NCI-H82 treated with DMSO at 0.1 percent for 48 hours (cell line): ENCODE data around the gene SNAPC3.

Experiments used
- DNase-seq: peaks from one replicate; lab custom pipeline; 2025; ENCODE audit not compliant: unreplicated experiment; lab: John Stamatoyannopoulos, UW

The SNAPC3 gene

DNA sequence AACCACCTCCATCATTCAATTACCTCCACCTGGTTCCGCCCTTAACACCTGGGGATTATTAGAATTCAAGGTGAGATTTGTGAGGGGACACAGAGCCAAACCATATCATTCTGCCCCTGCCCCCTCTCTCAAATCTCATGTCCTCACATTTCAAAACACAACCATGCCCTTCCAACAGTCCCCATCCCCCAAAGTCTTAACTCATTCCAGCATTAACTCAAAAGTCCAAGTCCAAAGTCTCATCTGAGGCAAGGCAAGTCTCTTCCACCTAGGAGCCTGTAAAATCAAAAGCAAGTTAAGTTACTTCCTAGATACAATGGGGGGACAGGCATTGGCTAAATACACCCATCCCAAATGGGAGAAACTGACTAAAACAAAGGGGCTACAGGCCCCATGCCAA, 69.3 kb downstream of the SNAPC3 start:
- no peak for DNase-seq

DNA sequence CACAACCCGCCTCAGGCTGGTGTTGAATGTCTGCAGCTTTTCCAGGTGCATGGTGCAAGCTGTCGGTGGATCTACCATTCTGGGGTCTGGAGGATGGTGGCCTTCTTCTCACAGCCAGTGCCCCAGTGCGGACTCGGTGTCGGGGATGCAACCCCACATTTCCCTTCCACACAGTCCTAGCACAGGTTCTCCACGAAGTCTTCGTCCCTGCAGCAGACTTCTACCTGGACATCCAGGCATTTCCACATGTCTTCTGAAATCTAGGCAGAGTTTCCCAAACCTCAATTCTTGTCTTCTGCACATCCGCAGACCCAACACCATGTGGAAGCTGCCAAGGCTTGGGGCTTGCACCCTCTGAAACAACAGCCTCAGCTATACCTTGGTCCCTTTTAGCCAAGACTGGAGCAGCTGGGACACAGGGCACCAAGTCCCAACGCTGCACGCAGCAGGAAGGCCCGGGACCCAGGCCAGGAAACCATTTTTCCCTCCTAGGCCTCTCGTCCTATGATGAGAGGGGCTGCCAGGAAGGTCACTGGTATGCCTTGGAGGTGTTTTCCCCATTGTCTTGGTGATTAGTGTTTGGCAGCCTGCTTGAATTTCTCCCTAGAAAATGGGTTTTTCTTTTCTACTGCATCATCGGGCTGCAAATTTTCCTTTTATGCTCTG, 69.9 kb downstream of the SNAPC3 start:
- DNase-seq, result no peak

DNA sequence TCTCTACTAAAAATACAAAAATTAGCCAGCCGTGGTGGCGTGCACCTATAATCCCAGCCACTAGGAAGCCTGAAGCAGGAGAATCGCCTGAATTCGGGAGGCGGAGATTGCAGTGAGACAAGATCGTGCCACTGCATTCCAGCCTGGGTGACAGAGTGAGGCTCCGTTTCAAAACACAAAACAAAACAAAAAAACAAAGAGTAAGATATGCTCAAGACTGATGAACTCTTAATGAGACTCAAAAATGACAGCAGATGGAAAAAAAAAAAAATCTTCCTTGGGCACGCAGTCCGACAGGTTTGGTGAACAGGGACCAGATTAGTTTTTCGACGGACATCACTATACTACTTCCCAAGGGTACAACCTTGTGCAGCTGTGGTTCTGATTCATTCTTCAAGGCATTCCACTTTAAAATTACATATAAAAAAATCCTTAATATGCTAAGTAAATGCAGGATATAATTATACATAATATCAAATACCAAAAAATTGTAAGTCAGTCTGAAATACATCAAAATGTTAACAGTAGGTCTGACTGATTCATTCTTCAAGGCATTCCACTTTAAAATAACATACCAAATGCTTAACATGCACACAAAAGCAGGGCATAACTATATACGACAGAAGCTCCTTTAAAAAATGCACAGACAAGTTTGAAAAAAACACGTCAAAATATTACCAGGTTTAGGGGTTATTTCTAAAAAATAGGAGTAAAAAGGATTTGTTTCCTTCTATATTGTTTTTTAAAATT, 75.7 kb downstream of the SNAPC3 start:
- DNase-seq, result no peak

DNA sequence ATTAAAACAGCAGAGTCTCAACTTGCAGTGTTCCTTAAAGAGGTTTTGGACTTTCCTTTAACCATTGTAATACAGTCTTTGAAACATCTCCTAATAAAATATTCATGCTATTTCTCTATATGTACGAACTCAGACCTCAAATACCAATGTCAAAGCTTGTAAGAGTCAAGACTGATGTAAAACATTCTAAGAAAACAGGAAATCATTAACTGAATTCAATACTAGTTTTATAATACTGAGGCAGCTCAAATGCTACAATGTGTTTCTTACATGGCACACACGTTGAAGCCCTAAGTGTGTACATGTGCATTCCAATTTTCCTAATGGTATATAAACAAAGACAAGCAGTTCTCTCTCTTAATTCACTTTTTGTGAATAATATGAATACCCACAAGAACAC, 76.5 kb downstream of the SNAPC3 start:
- DNase-seq, result no peak

DNA sequence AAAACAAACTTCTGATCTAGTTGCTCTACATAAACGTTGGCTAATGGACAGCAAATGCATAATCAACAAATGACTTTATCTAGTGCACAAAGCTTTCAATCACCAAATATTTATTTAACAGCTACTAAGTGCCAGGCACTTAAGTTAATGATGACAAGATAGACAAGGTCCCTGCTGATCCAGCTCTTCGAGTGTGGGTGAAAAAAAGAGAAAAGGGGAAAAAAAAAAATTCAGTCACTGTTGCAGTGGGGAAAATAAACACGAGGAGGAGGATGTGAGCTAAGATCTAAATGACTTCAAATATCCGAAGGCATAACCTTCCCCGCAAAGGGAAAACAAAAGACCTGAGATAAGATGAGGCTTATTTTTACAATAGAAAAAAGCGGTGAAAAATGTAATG, 78.5 kb downstream of the SNAPC3 start:
- DNase-seq, result no peak

DNA sequence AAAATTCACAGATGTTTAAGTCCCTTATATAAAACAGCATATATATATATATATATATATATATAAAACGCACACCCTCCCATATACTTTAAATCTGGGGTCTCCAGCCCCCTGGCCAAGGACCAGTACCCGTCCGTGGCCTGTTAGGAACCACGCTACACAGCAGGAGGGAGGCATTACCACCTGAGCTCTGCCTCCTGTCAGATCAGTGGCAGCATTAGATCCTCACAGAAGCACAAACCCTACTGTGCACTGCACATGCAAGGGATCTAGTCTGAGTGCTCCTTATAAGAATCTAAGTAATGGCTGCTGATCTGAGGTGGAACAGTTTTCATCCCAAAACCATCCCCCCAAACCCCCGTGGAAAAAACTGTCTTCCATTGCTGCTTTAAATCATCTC, 79.1 kb downstream of the SNAPC3 start:
- DNase-seq, result no peak

DNA sequence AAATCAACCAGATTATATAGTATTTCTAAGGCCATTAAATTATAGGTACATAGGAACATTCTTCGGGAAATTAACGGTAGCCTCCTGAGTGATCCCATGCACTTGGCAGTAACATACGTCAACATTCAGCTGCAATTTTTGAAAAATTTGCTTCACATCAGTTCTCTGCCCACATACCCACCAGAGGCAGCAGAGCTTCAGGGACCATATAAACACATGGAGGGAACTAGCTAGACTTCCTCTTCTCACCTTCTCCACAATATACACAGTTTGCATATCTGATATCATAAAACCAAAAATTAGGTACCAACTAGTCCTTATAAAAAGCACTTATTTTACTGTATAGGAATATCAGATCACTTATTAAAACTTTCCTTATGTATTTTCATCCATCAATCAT, 83.2 kb downstream of the SNAPC3 start:
- no peak for DNase-seq

DNA sequence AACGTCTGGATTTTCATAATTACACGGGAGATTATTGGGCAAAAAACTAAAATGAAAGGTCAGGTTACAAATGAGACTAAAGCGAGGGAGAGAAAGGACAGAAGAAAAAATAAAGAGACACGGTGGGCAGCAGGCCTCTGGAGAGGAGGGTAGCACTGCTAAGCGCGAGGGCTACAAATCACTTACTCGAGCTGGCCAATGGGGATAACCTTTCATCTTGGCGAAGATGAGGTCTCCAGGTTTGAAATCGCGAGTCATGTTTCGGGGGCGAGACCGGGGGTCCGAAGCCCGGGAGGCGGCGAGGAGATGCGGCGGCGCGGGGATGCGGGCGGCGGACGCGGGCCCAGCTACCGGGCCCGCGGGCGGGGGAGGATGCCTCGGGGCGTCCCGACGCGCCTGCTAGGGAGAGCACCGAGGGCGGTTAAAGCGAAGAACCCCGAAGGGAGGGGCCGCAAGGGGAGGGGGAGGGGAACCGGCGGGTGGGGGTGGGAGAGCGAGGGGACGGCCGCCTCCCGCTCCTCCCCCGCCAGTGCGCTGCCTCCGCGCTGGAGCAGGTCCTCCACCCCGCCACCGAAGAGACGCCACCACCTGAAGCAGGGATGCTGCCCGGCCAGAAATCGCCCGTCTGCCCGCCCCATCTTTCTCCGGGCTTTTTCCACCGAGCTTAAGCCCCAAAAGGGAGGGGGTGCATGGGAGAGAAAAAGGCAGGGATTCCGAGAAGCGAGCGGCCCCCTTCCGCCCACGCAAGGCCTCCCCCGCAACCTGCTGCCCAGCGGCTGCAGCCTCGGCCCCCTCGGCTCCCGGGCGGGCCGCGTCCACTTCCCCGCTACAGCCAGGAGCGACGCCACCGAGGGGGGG, 87.5 kb downstream of the SNAPC3 start:
- DNase-seq, result no peak

DNA sequence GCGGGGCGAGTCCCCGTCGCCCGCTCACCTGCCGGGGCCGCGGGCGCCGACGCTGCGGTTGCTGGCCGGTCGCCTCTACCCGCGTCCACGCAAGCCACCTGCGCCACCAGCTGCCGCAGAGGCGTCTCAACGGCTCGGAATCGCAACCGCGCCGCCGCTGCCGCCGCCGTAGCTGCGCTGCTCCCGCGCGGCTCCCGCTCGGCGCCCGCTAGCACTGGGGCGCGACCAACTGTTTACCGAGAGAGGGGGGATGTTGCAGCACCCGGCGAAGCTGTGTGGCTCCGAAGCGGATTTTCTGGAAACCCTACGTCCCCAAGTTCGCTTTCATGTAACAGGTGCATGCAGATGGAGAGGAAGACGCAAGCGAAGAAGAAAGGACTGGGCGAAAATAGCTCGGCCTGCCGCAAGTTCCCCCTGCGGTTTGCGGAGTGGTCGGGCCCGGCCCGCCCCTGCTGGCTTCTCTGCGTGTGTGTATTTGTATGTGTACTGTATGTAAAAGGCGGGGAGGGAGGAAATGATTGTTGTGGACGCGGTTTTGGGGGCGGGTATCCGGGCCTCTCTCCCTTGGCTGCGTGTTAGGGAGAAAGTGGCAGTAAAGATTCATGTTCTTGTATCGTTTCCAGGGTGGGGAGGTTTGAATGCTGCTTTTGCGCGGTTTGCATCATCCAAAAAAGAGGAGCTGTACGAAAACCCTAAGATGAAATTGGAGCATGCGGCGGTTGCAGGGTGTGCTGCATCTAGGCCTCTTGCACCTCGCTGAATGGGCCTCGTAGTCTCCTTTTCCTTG, 88.3 kb downstream of the SNAPC3 start, which contains the start of gene PSIP1:
Gene PSIP1, minus strand, starts transcription at position 182 of the 787 bp plus-strand sequence. CDS start 782 bp downstream, outside the sequence.
- peak; percentile 62 for DNase-seq
